Islet of Langerhans (tissue), 1 donor: Measurements from ENCODE around the gene NVL.
"Not testable (repeated sequence)": the region's sequence is repeated elsewhere in the genome, so short reads cannot be mapped to it uniquely, and the experiment has no call there.

Source experiments
- FAIRE-seq: peaks from one replicate; lab custom pipeline; 2011; peaks lifted over from hg19 to GRCh38; lab: Jason Lieb, UNC

The NVL gene

GRCh38 chr1:224329842-224330753, at the start of gene NVL:
Gene NVL, minus strand, starts transcription at chr1:224330172. Its CDS starts 45 bp downstream, at chr1:224330127.
- FAIRE-seq: peak; percentile 30

GRCh38 chr1:224378855-224379631, 49.1 kb upstream of the NVL start:
- no peak for FAIRE-seq

- FAIRE-seq: peak; percentile 97
Measured at GRCh38 chr1:224377676-224378006, 47.7 kb upstream of the NVL start.

- no peak for FAIRE-seq
Measured at GRCh38 chr1:224375059-224375458, 45.1 kb upstream of the NVL start.

- FAIRE-seq: no peak
Measured at GRCh38 chr1:224373008-224373590, 43.1 kb upstream of the NVL start.

- FAIRE-seq: no peak
Measured at GRCh38 chr1:224368409-224368808, 38.4 kb upstream of the NVL start.

- no peak for FAIRE-seq
Measured at GRCh38 chr1:224359207-224359606, 29.2 kb upstream of the NVL start.

GRCh38 chr1:224358237-224358636, 28.3 kb upstream of the NVL start:
- FAIRE-seq: no peak

- no peak for FAIRE-seq
Measured at GRCh38 chr1:224357626-224358124, 27.7 kb upstream of the NVL start.

- FAIRE-seq: peak; percentile 86
Measured at GRCh38 chr1:224356685-224357625, 27.0 kb upstream of the NVL start, which contains the start of gene CNIH4. Gene CNIH4, plus strand, starts transcription at chr1:224356879. Its CDS starts 46 bp downstream, at chr1:224356925.

- no peak for FAIRE-seq
Measured at GRCh38 chr1:224353975-224354925, 24.3 kb upstream of the NVL start.

GRCh38 chr1:224352436-224353085, 22.6 kb upstream of the NVL start:
- FAIRE-seq: not testable (repeated sequence)

GRCh38 chr1:224349716-224350115, 19.7 kb upstream of the NVL start:
- FAIRE-seq: not testable (repeated sequence)

GRCh38 chr1:224348137-224348536, 18.2 kb upstream of the NVL start:
- no peak for FAIRE-seq

GRCh38 chr1:224343679-224344078, 13.7 kb upstream of the NVL start:
- FAIRE-seq: no peak

- FAIRE-seq: not testable (repeated sequence)
Measured at GRCh38 chr1:224340453-224341384, 10.7 kb upstream of the NVL start.

- no peak for FAIRE-seq
Measured at GRCh38 chr1:224339442-224340033, 9.6 kb upstream of the NVL start.

GRCh38 chr1:224338150-224338838, 8.3 kb upstream of the NVL start:
- no peak for FAIRE-seq
